ENCODE results near the gene SNRPE.
A peak's percentile ranks its signal among the peaks of the same experiment; 100 is the strongest.
"Not testable (repeated sequence)": the region's sequence is repeated elsewhere in the genome, so short reads cannot be mapped to it uniquely, and the experiment has no call there.

Gene SNRPE

GRCh38 chr1:203861379-203862184 is at the start of gene SNRPE:
Gene SNRPE (plus strand): TSS chr1:203861599. CDS start chr1:203861660, 61 bp downstream.
- DNase-seq, result peak; percentile 96

- DNase-seq, result no peak
These were observed 47.6 kb upstream of the SNRPE start for GRCh38 chr1:203813581-203814341.

GRCh38 chr1:203818399-203818798 is 43.0 kb upstream of the SNRPE start:
- no peak for DNase-seq

GRCh38 chr1:203823306-203823705 is 38.1 kb upstream of the SNRPE start:
- DNase-seq, result no peak

- no peak for DNase-seq
These were observed 35.2 kb upstream of the SNRPE start for GRCh38 chr1:203826175-203826574.

GRCh38 chr1:203828002-203828401 is 33.4 kb upstream of the SNRPE start:
- no peak for DNase-seq

GRCh38 chr1:203828503-203828902 is 32.9 kb upstream of the SNRPE start:
- DNase-seq, result no peak

- not testable (repeated sequence) for DNase-seq
These were observed 32.2 kb upstream of the SNRPE start for GRCh38 chr1:203829247-203829646.

DNA sequence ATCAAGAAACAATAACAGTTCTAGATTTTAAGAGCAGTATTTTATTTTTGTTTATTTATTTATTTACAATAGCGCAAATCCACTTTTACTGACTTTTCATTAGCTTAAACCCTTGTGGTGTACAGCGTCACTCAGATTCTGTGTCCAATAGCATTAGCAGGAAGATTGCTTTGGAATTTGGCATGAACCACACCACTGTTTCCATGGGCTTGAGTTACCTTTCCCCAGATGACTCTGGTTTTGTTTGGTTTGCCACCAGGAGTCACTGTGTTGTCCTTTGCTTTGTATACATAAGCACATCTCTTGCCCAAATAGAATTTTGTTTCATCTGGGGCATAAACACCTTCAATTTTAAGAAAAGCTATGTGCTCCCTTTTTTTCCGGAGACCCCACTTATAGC is 25.9 kb upstream of the SNRPE start:
- DNase-seq, result no peak

- DNase-seq, result no peak
These were observed 22.3 kb upstream of the SNRPE start for GRCh38 chr1:203839081-203839480.

DNA sequence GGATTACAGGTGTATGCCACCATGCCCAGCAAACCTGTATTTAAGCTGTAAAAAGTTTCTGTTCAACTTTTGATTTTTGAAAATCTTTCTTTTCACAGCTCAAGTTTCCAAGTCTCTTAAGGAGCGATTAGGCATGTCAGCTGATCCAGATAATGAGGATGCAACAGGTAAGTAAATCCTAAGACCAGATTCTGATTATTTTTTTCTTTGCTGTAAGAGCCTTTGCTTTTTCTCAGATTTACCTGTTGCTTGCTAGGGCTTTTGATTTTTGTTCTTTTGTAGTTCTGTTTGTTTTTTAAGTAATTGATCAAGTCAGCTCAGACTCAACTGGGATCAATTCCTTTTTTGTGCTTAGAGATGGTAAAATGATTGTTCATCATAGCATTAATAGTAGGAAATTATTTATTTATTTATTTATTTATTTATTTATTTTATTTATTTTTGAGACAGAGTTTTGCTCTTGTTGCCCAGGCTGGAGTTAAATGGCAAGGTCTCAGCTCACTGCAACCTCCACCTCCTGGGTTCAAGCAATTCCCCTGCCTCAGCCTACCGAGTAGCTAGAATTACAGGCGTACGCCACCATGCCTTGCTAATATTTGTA is 21.1 kb upstream of the SNRPE start:
- no peak for DNase-seq

DNA sequence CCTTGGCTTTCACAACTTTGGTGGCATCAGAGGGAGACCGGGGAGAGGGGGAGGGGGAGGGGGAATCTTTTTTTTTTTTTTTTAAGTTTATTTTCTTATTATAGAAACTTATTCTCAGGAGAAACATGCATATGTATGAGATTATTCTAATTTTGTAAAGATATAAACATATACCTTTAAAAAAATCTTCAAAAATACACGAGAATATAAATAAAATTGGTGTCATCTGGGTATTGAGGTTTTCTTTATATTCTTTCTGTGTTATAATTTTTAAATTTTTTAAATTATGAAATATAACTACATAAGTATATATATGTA is 18.9 kb upstream of the SNRPE start:
- DNase-seq, result no peak

DNA sequence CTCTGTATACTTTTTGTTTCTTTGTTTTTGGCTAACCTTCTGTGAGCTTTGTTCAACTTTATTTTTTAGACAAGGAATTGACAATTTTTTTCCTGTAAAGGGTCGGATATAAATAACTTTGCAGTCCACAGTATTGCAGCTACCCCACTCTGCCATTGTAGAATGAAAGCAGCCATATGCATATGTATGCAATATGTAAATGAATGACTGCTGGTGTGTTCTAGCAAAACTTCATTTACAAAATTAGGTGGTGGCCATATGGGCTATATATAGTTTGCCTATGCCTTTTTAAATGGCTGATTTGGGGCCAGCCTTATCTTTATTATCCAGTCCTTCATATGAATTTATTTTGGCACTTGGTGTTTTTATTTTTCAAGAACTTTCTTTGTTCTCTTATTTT is 18.0 kb upstream of the SNRPE start:
- no peak for DNase-seq

- DNase-seq, result not testable (repeated sequence)
These were observed 8.3 kb upstream of the SNRPE start for GRCh38 chr1:203853112-203853511.

DNA sequence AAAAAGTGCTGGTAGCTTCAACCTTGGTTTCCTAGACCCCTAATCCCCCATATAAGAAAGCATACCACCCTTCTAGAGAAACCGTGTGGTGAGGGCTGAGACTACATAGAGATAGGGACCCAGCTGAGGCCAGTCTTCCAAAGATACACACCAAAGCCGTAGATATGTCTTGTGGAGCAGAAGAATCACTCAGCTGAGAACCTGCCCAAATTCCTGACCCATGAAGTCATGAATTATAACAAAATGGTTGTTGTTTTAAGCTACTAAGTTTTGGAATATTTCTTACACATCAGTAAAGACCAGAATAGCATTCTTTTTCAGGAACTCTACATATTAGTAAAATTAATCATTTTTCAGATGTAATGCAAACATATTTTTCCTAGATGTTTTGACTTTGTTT is 3.3 kb upstream of the SNRPE start:
- no peak for DNase-seq

GRCh38 chr1:203858975-203859374 is 2.4 kb upstream of the SNRPE start:
- no peak for DNase-seq

DNA sequence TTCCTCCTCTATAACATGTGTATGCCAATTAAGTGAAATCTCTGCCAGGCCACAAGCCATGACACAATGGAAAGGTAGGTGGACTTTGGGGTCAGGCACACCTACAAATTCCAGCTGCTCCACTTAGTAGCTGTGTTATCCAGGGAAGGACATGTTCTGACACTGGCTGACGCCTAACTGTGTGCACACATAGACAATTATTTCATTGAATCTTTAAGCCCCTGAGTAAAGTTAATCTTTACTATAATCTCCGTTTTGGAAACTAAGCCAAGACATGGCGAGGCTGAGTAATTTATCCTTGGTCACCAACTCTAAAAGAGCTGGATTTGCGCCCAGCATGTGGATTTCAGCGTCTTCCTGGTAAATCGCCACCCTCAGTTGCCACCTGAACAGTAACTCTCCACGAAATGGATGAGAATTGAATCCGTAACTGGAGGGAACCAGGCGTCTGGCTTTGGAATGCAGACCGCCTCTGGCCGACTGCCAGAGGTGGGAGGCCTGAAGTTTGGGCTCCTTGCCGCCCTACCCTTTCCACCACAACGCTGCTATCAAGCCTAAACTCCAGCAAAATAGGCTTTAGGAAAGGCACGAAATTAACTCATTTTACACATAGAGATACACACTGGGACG is 888 bp upstream of the SNRPE start:
- DNase-seq, result no peak

GRCh38 chr1:203867802-203868201 is 6.4 kb downstream of the SNRPE start:
- no peak for DNase-seq

DNA sequence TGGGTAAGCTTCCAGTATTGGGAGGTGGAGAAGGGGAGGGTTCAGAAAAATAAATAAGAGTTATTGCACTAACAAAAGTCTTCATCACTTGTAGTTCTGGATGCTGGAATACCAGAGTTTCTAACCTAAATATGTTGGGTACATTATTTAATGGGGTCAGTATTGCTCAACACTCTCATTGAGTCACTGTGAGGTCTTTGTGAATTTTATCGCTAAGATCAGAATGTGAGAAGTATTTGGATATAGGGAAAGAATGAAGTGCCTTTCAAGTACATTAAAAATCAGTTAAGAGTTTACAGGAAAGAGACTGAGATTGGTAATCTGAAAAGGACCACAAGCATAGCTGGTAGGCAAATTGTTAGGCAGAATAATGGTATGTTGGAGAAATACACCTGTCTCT is 8.8 kb downstream of the SNRPE start:
- DNase-seq, result no peak

GRCh38 chr1:203871114-203871880 is 9.9 kb downstream of the SNRPE start:
- DNase-seq, result no peak

GRCh38 chr1:203873094-203873493 is 11.7 kb downstream of the SNRPE start:
- DNase-seq, result no peak

DNA sequence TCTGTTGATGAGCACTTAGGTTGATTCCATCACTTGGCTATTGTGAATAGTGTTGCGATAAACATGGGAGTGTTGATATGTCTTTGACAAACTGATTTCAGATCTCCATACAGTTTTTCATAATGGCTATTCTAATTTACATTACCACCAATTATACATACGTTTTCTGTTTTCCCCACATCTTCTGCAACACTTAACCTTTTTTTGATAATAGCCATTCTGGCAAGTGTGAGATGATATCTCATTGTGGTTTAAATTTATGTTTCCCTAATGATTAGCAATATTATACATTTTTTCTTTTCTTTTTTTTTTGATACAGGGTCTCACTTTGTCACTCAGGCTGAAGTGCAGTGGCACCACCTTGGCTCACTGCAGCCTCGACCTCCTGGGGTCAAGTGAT is 17.0 kb downstream of the SNRPE start:
- DNase-seq, result no peak

GRCh38 chr1:203880606-203881005 is 19.2 kb downstream of the SNRPE start:
- no peak for DNase-seq
